GM15510 (cell line): ENCODE measurements around the gene NRXN2.

ENCODE experiments used
- POLR2A ChIP-seq: IDR thresholded peaks from 3 replicates; pipeline ENCODE4 v1.6.1; 2011; ENCODE audit warnings: borderline replicate concordance; ENCODE audit not compliant: insufficient read length; ENCODE audit errors: extremely low read depth

NRXN2 gene

DNA sequence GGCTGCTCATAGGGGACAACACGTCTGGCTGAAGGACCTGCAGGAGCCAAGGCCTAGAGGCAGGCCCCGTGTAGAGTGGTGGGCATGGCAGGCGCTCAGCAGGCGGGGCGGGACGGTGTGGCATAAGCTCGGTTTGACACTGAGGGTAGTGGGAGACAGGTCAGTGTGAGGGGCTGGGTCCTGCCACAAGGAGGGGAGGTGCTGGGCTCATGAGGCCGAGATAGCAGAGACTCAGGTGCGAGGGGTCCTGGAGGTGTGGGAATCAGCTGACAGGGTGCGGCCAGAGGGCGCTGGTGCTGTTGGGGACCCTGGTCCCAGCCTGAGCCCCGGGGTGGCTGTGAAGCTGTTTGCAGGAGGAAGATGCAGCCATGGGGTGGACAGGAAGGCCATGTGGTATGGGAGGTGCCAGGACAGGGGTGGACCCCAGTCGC lies 125.3 kb downstream of the NRXN2 start:
- no peak for TF ChIP-seq POLR2A

DNA sequence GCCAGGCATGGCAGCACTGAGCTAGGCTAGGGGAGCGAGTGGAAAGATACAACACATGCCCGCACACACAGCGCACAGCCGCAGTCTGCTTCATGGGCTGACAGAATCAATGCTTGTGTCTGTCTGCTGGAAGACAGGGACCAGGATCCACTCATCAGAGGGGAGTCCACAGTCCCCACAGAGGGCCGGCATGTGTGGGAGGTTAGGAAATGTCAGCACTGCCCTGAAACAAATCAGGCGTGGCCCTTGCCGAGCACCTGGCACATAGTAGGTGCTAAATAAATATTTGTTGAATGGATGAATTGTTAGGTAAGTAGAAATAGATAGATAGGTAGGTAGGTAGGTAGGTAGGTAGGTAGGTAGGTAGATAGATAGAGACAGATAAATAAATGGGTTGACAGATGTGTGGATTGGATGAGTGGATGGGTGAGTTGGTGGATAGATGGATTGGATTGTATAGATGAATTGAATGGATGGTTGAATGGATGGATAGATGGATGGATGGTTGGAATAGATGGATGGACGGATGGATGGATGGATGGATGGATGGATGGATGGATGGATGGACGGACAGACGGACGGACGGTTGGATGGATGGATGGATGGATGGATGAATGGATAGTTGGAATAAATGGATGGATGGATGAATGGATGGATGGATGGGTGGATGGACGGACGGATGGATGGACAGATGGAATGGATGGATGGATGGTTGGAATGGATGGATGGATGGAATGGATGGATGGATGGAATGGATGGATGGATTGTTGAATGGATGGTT lies 128.6 kb downstream of the NRXN2 start:
- TF ChIP-seq POLR2A, result no peak

DNA sequence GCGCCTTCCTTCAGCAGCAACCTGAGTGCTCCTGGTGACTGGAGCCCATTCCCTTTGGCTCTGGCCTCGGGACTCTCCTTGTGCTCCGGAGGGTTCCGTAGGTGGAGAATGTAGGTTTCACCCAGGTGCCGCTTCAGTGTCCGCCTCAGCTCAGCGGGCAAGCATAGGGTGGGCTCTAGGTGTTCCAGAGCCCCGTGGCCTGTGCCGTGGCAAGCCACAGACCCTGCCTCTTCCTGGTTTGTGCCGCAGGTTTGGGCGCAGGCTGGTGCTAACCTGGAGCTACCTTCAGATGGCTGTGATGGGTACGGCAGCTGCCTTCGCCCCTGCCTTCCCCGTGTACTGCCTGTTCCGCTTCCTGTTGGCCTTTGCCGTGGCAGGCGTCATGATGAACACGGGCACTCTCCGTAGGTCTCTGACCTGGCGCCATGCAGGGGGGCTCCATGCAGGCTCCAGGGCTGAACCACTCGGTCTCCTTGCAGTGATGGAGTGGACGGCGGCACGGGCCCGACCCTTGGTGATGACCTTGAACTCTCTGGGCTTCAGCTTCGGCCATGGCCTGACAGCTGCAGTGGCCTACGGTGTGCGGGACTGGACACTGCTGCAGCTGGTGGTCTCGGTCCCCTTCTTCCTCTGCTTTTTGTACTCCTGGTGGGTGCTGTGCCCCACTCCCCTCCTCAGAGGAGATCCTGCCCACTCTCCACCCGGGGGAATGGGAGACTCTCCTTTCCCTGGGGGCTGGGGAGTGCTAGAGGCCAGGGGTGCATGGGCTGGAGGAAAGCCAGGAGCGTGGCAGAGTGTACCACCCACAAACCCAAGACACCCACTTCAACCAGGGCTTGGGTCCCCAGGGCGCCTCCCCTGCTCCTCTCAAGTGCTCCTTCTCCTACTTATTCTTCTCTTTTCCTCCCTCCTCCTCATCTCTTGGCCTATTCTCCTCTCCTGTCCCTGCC lies 129.6 kb downstream of the NRXN2 start:
- TF ChIP-seq POLR2A, result no peak

DNA sequence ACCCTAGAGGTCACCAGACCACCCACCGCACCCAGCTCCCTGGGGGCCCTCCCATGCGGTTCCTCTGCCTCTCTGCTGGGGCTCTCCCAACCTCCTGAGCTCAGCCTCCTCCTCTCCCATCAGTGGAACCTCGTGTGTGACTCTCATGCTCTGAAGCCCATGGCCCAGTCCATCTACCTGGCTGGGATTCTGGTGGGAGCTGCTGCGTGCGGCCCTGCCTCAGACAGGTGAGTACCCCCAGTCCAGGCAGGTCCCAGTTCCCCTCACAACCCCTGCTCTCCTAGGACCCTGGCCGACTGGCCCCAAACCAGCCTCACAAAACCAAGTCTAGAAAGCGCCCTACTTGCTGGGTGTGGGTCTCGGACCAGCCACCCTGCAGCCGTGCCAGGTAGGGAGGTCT lies 130.3 kb downstream of the NRXN2 start:
- no peak for TF ChIP-seq POLR2A

DNA sequence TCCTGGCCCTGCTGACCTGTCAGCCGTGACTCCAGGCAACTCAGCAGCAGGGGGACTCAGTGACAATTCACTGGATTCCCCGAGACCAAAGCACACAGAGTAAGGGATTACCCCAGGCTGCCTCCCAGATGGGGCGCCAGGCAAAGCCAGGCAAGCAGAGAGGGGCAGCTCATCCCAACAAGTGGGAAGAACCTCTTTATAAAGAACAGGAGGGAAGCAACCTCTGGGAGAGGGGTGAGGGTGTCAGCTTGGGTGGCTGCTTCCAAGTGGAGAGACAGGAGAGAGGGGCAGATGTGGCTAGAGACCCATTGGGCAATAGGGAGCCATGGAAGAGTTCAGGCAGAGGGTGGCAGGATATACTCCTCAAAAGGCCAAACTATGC lies 130.8 kb downstream of the NRXN2 start:
- no peak for TF ChIP-seq POLR2A

DNA sequence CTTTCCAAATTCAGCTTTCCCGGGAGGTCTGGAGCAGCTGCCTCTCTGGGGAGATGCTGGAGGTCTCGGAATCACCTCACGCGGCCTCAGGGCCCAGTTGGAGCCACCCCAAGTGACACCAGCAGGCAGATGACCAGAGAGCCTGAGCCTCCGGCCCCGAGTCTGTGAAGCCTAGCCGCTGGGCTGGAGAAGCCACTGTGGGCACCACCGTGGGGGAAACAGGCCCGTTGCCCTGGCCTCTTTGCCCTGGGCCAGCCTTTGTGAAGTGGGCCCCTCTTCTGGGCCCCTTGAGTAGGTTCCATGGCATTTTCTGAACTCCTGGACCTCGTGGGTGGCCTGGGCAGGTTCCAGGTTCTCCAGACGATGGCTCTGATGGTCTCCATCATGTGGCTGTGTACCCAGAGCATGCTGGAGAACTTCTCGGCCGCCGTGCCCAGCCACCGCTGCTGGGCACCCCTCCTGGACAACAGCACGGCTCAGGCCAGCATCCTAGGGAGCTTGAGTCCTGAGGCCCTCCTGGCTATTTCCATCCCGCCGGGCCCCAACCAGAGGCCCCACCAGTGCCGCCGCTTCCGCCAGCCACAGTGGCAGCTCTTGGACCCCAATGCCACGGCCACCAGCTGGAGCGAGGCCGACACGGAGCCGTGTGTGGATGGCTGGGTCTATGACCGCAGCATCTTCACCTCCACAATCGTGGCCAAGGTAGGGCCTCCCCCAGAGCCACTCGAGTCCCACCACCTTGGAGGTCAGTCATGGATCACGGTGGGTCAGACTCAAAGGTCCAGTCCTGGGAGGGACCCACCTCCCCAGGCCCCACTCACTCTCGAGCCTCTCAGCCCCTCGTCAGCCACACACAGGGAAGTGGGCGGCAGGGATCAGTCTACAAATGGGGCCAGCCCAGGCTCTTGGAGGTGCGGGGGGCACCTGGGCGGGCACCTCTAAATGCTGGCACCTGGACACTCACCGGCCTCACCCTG lies 131.5 kb downstream of the NRXN2 start:
- no peak for TF ChIP-seq POLR2A

DNA sequence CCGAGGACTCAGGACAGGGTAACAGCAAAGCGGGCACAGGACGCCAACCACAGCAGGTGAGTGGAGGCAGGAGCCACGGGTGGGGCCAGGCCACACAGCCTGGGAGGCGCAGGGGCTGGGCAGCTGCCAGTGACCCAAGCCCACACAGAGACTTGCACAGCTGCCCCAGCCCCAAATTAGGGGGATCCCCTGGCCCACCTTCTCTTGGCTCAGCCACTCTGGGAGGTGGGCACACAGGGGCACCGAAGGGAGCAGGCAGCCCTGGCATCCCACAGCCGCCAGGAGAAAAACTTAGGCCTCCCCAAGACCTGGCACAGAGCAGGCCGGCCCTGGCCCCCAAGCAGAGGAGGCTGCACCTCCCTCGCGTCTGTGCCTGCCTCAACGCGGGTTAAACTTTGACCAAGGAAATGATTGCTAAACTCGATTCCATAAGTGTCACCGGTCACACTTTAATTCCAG lies 132.2 kb downstream of the NRXN2 start, which contains the start of gene SLC22A12:
TSS of gene SLC22A12 (plus strand) at position 458 of the 459 bp plus-strand sequence. CDS start 337 bp downstream, outside the sequence.
- TF ChIP-seq POLR2A, result no peak

DNA sequence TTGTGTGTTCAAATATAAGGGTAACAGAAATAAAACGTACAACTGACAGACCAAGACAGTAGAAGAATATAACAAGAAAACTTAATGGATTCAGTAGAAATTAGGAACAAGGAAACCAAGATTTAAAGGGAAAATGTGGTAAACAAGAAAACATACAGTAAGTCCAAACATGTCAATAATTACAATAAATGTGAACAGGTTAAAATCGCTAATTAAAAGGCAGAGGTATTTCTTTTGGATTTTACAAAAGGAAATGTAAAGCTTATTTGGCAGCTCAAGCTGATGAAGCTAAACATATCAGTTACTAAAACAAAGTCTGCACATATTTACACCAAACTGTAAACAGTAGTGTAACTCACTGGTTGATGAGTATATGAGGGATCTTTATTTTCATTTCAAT lies 134.3 kb downstream of the NRXN2 start:
- no peak for TF ChIP-seq POLR2A

DNA sequence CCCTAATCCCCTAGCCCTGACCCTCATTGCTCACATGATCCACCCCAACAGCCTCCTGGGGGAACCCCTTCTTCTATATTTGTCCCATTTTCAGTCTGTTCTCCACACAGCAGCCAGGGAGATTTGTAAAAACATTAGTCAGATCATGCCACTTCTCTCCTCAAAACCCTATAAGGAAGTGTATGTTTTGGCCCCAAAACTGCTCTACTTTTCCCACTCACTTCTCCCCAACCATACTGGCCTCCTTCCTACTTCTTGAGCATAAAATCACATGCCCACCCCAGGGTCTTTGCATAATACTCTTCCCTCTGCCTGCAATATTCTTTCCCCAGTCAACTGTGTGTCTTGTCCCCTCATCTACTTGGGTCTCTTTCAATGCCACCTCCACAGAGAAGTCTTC lies 136.6 kb downstream of the NRXN2 start:
- TF ChIP-seq POLR2A, result no peak

DNA sequence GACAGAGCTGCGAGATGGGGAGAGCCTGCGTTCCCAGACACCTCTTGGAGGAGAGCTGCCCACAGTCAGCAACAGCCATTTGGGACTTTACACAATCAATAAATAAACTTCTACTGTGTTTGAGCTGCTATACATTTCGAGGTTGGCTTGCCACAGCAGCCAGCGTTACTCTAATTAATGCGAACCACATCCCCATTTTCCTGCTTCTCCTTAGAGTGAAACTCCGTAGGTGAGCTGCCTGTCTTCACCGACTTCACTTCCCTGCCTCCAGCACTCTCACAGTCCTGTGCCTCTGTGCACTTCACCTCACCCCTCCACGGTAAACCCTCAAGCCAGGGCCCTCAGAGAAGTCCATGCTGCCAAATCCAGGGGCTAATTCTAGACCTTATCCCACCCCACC lies 137.8 kb downstream of the NRXN2 start:
- no peak for TF ChIP-seq POLR2A

DNA sequence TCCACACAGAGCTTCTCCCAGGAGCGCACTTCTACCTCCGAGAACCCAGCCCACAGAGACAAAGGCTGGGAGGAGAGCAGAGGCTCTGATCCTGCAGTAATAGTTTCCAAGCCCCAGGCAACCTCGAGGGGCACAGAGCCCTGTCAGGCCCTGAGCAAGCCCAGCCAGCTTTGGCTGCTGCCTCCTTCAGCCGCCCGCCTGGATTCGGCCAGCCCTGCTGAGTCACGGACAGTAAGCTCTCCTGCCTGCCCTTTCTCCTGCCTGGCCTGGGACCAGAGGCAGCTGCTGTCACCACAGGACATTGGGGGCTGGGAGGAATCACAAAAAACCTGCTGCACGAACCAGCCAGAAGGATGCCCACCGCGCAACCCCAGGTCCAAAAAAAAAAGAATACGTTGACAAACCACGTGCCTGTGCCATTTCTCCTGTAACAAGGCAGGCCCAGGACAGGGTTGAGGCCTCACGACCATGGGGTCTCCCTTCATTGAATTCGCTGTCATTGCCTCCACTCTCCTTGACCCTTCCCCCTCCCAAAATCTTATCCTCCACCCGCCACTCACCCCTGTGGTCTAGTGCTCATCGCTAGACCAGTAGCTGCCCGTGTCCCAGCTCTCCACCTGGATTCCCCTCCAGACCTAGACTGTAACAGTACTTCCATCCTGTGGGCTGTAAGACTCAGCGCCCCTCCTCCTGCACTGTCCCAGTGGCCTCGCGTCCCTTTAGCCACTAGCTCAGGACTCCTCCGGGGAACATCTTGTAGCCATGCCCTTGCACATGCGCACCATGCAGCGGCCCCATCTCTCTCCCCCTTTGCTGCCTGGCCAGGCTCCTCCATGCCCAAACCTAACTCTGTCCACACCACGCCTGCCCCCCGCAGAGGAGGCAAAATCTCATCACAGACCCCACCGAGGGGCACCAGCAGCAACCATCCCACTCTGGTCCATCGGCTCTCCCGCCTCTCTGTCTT lies 139.4 kb downstream of the NRXN2 start:
- no peak for TF ChIP-seq POLR2A

DNA sequence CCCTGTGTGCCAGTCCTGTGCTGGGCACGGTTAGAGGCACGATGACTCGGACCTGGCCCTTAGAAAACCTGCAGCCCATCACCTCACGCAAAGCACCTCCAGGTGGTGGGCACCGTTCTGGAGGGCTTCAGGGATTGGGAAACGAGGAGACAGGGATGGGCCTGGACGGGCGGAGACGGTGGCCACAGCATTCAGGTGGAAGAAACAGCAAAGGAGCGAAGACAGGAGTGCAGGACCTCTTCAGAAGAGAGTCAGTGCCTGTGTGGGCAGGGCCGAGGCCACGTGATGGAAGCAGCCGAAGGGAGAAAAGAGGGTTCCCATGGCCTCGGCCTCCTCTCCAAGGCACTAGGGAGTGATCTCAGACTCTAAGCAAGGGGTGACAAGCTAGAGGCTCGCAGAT lies 140.1 kb downstream of the NRXN2 start:
- TF ChIP-seq POLR2A, result no peak

DNA sequence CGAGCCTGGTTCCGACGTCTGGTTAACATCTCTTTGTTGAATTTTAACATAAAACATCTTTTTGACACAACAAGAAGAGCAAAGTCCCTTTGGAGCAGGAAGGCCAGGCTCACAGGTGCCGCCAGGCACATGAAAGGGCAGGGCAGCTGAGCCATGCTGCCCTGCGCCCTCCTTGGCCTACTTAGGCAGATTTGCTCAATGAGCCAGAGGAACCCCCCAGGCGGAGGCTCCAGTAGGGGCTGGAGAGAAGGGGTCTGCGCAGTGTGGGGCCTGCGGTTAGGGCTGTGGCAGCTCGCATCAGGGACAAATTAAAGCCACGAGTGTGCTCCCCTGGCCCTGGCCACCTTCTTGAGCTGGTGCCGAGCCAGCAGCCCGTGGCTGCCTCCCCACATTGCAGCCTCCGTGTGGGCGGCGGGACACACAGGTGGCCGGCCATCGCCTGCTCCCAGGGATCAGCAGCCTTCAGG lies 141.9 kb downstream of the NRXN2 start:
- TF ChIP-seq POLR2A, result no peak
